ENCODE measurements around the gene CRYBB2.
"Not testable (repeated sequence)": the region's sequence is repeated elsewhere in the genome, so short reads cannot be mapped to it uniquely, and the experiment has no call there.

DNA sequence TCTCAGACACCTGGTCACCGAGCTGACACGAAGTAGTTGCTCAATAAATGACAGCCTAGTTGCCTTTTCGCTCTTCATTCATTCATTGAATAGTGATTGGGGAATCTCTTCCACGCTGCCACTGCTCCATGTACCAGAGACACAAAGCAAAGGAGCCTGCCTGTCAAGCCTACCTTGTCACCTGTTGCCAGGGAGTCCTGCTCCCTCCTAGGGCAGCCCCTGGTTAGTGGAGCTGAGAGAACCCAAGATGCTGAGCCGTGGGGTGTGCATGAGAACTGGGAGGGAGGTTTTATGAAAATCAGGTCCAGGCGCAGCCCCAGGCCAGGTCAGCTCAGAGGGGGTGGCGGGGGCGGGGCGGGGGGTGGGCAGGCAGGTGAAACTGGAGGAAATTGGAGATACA is 18.6 kb downstream of the CRYBB2 start:
- not testable (repeated sequence) for TF ChIP-seq TARDBP, ARNT (IDR thresholded peaks at IDR 0.05)
- TF ChIP-seq, protein P1, sequence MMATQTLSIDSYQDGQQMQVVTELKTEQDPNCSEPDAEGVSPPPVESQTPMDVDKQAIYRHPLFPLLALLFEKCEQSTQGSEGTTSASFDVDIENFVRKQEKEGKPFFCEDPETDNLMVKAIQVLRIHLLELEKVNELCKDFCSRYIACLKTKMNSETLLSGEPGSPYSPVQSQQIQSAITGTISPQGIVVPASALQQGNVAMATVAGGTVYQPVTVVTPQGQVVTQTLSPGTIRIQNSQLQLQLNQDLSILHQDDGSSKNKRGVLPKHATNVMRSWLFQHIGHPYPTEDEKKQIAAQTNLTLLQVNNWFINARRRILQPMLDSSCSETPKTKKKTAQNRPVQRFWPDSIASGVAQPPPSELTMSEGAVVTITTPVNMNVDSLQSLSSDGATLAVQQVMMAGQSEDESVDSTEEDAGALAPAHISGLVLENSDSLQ (IDR thresholded peaks at IDR 0.05): not testable (repeated sequence)

All from HEK293T (cell line).